ENCODE results near the gene CCSER1.

- TF ChIP-seq EZH2 (IDR thresholded peaks at IDR 0.05; ENCODE audit: insufficient read depth, poor library complexity, severe bottlenecking): no peak
- no peak for TF ChIP-seq EZH2phosphoT487 (IDR thresholded peaks at IDR 0.05; ENCODE audit: insufficient read depth, low read depth)
These were observed 725.0 kb downstream of the CCSER1 start for GRCh38 chr4:90852237-90852636.

All from GM23248 (cell line).